ENCODE data around the gene CYP1A2.
A peak's percentile ranks its signal among the peaks of the same experiment; 100 is the strongest.

CYP1A2 gene

DNA sequence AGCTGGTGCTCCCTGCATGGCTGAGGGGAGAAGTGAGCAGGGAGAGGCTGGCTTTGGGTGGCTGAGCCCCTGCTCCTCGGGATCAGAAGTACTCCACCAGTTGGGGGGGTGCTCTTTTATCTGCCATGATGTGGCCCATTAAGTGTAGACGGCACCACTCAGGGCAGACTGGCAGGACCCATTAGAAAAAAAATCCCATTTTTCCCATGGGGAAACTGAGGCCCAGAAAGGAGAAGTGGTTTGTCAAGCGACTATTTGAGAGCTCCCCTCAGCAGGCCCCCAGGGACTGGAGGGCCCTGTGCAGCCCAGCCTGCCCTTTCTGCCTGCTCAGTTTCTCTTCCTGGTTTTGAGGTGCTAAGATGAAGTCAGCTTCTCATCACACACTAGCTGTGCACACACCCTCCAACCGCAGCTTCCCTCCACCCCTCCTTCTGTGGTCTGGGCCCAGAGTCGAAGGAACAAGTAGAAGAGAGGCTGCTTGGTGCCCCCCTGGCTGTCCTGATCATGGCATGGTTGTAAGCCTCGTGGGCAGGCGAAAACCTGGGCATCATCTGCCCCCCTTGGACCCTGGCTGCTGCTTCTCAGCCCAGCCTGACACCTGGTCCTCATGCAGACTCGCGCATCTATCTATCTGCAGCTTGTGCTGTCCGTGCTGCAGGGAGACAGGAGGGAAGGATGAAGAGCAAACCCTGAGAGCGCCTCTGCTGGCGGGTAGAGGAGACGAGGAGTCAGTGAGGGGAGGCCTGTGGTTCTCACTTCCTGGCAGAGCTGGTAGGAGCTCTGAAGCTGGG, 38.8 kb downstream of the CYP1A2 start:
- no peaks in the 10 kb centered on the region for H3K9me3 ChIP-seq (ENCODE audit: control insufficient read depth in 5 of 5, low read length in 5 of 5)
- H3K4me3 ChIP-seq (ENCODE audit: low read depth in 1 of 5, low read length in 5 of 5), result peak overlapping the region in 2 of 5 donors; percentile 26 to 38
- H3K27ac ChIP-seq (ENCODE audit: low read depth, low read length), result no peak overlapping the region
- H3K9ac ChIP-seq (ENCODE audit: low read length in 5 of 5), result peak overlapping the region in 2 of 5 donors; percentile 41 to 54
- no peaks in the 10 kb centered on the region for H3K27me3 ChIP-seq (ENCODE audit: control insufficient read depth in 5 of 5, insufficient read depth in 4 of 5, low read length in 5 of 5)
- peaks cover 0 to 2% (median 0%) of the 10 kb centered on the region in 5 donors for H3K36me3 ChIP-seq (ENCODE audit: control insufficient read depth in 5 of 5, insufficient read depth in 5 of 5, low read length in 5 of 5)
- peaks cover 37 to 99% (median 96%) of the 10 kb centered on the region in 5 donors for H3K4me1 ChIP-seq (ENCODE audit: control insufficient read depth in 5 of 5, insufficient read depth in 5 of 5, low read length in 5 of 5)

DNA sequence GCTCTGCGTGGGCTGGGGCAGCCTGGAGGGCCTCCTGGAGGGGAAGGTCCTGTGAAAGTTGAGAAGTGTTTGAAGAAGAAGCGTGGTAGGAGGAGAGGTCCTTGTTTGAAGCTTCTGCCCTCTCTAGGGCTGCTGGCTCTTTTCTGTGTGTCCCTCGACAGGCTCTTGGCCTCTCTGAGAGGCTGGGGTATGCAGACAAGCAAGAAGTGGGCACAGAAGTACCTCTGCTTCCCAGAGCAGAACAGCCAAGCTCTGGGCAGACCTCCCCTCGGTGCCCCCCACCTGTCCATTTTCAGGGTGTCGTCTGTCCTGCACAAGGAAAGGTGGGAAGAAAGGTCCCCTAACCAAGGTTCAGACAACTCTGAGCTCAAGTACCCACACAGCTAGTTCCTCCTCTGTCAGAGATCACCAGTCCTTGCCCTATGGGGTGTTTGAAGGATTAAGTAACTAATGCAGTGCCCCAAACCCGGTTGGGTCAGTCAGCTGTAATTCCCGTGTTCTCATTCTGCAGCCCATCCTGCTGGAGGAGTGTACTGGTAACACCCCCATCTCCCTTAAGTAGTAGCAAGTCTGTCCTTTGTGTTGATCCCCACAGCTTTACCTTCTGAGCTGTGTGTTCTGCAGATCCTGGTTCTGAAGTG, 39.5 kb downstream of the CYP1A2 start:
- H3K36me3 ChIP-seq (ENCODE audit: control insufficient read depth in 5 of 5, insufficient read depth in 5 of 5, low read length in 5 of 5), result peaks cover 0 to 2% (median 0%) of the 10 kb centered on the region in 5 donors
- no peak overlapping the region for H3K27ac ChIP-seq (ENCODE audit: low read depth, low read length)
- H3K9ac ChIP-seq (ENCODE audit: low read length in 5 of 5), result no peak overlapping the region
- H3K27me3 ChIP-seq (ENCODE audit: control insufficient read depth in 5 of 5, insufficient read depth in 4 of 5, low read length in 5 of 5), result no peaks in the 10 kb centered on the region
- H3K9me3 ChIP-seq (ENCODE audit: control insufficient read depth in 5 of 5, low read length in 5 of 5), result no peaks in the 10 kb centered on the region
- peak overlapping the region in 4 of 5 donors; percentile 8 to 38 (median 22) for H3K4me3 ChIP-seq (ENCODE audit: low read depth in 1 of 5, low read length in 5 of 5)
- H3K4me1 ChIP-seq (ENCODE audit: control insufficient read depth in 5 of 5, insufficient read depth in 5 of 5, low read length in 5 of 5), result peaks cover 33 to 99% (median 97%) of the 10 kb centered on the region in 5 donors

DNA sequence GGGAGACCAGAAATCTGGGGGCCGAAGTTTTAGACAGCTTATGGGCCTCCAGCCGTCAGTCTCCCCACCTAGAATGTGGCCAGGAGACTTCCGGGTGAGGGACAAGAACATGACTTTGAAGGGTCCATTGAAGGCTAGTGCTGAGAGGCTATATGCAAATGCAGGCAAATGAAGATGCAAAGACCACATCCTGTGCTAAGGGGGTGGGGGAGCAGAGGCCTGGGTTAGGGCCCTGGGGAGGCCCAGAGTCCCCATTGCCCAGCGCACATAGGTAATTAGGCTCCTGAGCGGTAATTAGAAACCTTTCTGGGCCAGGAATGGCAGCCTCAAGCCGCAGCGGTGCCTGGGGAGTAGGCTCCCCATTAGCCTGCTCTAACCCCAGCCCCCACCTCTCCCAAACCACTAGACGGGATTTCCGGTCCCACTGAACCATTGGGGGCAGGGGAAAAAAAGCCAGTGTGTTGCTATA, 40.1 kb downstream of the CYP1A2 start:
- Histone ChIP-seq H3K36me3 (ENCODE audit: control insufficient read depth in 5 of 5, insufficient read depth in 5 of 5, low read length in 5 of 5) (peaks cover 0 to 2% (median 0%) of the 10 kb centered on the region in 5 donors), H3K27me3 (ENCODE audit: control insufficient read depth in 5 of 5, insufficient read depth in 4 of 5, low read length in 5 of 5) (no peaks in the 10 kb centered on the region), H3K4me3 (ENCODE audit: low read depth in 1 of 5, low read length in 5 of 5) (peak overlapping the region in 2 of 5 donors; percentile 7 to 35), H3K4me1 (ENCODE audit: control insufficient read depth in 5 of 5, insufficient read depth in 5 of 5, low read length in 5 of 5) (peaks cover 30 to 97% (median 95%) of the 10 kb centered on the region in 5 donors), H3K27ac (ENCODE audit: low read depth, low read length) (no peak overlapping the region), H3K9me3 (ENCODE audit: control insufficient read depth in 5 of 5, low read length in 5 of 5) (no peaks in the 10 kb centered on the region), H3K9ac (ENCODE audit: low read length in 5 of 5) (peak overlapping the region in 1 of 5 donors; percentile 5)

DNA sequence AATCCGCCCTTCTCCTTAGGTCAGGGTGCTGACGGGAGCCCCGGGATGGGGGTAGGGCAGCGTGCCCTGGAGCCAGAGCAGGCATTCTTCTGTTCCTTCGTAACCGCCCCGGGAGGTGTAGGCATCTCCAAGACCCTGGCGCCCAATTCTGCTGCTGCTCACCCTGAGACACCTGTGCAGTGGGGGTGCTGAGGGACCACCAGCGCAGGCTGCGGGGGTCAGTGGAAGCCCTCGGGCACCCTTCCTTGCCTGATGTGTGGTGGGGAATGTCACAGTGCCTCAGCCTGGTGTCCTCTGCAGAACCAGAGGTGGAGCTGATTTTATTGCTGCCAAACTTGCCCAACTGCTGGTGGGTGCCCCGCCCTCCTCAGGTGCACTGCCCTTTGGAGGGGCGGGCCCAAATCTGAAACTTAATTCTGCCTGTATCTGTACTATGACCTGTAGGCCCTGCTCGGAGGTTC, 40.6 kb downstream of the CYP1A2 start:
- peak overlapping the region in 2 of 5 donors; percentile 5 to 59 for H3K9ac ChIP-seq (ENCODE audit: low read length in 5 of 5)
- H3K4me1 ChIP-seq (ENCODE audit: control insufficient read depth in 5 of 5, insufficient read depth in 5 of 5, low read length in 5 of 5), result peaks cover 27 to 92% (median 90%) of the 10 kb centered on the region in 5 donors
- H3K36me3 ChIP-seq (ENCODE audit: control insufficient read depth in 5 of 5, insufficient read depth in 5 of 5, low read length in 5 of 5), result peaks cover 0 to 2% (median 0%) of the 10 kb centered on the region in 5 donors
- H3K27ac ChIP-seq (ENCODE audit: low read depth, low read length), result no peak overlapping the region
- peak overlapping the region in 3 of 5 donors; percentile 7 to 35 (median 8) for H3K4me3 ChIP-seq (ENCODE audit: low read depth in 1 of 5, low read length in 5 of 5)
- no peaks in the 10 kb centered on the region for H3K27me3 ChIP-seq (ENCODE audit: control insufficient read depth in 5 of 5, insufficient read depth in 4 of 5, low read length in 5 of 5)
- no peaks in the 10 kb centered on the region for H3K9me3 ChIP-seq (ENCODE audit: control insufficient read depth in 5 of 5, low read length in 5 of 5)

DNA sequence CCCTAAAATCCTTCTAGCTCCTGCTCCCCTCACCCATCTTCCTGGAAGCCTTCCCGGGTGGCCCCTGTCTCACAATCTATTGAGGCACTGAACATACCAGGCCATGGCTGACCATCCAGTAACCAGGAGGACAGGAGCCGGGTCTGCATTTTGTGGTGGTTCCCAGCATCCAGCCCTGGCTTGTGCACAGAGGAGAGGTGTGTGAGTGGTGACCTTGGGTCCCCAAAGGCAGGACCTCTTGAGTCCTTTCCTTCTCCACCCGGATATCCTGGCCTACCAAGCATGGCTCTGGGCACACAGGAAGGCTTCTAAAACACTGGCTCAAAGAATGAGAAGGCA, 41.1 kb downstream of the CYP1A2 start:
- Histone ChIP-seq H3K36me3 (ENCODE audit: control insufficient read depth in 5 of 5, insufficient read depth in 5 of 5, low read length in 5 of 5) (peaks cover 0 to 3% (median 0%) of the 10 kb centered on the region in 5 donors), H3K27me3 (ENCODE audit: control insufficient read depth in 5 of 5, insufficient read depth in 4 of 5, low read length in 5 of 5) (no peaks in the 10 kb centered on the region), H3K4me3 (ENCODE audit: low read depth in 1 of 5, low read length in 5 of 5) (peak overlapping the region in 3 of 5 donors; percentile 7 to 45 (median 8)), H3K27ac (ENCODE audit: low read depth, low read length) (peak overlapping the region; percentile 17), H3K9me3 (ENCODE audit: control insufficient read depth in 5 of 5, low read length in 5 of 5) (no peaks in the 10 kb centered on the region), H3K9ac (ENCODE audit: low read length in 5 of 5) (peak overlapping the region; percentile 17 to 63 (median 49)), H3K4me1 (ENCODE audit: control insufficient read depth in 5 of 5, insufficient read depth in 5 of 5, low read length in 5 of 5) (peaks cover 27 to 89% (median 85%) of the 10 kb centered on the region in 5 donors)

DNA sequence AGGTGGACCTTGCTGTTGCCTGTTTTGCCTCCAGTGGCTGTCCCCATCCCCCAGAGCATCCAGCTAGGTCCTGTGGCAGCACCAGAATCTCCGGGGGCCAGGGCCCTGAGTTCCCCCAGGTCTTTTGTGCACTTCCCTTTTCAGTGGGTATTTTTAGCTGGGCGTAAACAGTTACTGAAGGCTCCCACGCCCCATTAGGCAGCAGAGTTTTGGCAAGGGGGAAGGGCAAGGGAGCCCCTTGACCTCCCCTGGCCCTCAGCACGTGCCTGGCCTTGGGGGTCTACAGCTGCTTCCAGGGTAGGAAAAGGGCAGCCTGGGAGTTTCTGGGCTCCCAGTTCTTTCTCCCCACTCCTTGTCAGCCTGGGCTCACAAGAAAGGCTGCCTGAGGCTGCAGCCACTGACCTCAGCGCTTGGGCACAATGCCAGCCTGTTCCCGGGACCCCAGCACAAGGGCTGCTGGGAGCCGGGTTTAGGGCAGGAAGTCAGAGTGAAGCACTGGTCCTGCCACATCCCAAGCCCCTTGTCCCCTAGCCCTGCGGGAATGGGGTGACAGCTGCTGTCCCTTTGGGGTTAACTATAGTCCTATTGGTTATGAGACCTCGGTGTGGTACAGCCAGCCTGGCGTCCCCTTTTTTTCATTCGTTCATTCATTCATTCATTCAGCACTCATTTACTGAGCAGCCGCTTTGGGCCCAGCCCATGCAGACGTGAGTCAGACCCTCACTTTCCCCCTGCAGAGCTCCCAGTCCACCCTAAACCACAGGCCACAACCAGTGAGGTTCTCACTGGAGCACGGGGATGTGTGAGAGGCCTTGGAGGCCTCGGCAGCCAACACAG, 41.7 kb downstream of the CYP1A2 start:
- Histone ChIP-seq H3K27ac (ENCODE audit: low read depth, low read length) (peak overlapping the region; percentile 17), H3K9me3 (ENCODE audit: control insufficient read depth in 5 of 5, low read length in 5 of 5) (no peaks in the 10 kb centered on the region), H3K4me3 (ENCODE audit: low read depth in 1 of 5, low read length in 5 of 5) (peak overlapping the region in 3 of 5 donors; percentile 3 to 45 (median 8))

DNA sequence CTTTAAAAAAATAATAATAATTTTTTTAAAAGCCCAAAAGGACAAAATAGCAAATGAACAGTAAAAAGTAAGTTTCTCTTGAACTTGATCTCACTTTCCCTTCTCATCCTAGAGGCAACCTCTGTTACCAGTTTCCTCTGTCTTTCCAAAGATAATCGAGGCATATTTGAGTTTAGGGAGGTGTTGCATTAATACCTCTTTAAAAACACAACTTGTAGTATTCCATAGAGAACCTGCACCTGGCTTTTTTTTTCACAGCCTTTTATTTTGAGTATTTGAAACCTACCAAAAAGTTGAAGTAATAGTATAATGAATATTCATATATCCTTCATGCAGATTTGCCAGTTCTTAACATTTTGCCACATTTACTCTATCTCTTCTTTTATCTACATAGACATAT, 42.4 kb downstream of the CYP1A2 start:
- Histone ChIP-seq H3K27me3 (ENCODE audit: control insufficient read depth in 5 of 5, insufficient read depth in 4 of 5, low read length in 5 of 5) (no peaks in the 10 kb centered on the region), H3K4me3 (ENCODE audit: low read depth in 1 of 5, low read length in 5 of 5) (no peak overlapping the region), H3K9ac (ENCODE audit: low read length in 5 of 5) (no peak overlapping the region), H3K36me3 (ENCODE audit: control insufficient read depth in 5 of 5, insufficient read depth in 5 of 5, low read length in 5 of 5) (peaks cover 0 to 8% (median 2%) of the 10 kb centered on the region in 5 donors), H3K27ac (ENCODE audit: low read depth, low read length) (no peak overlapping the region), H3K9me3 (ENCODE audit: control insufficient read depth in 5 of 5, low read length in 5 of 5) (no peaks in the 10 kb centered on the region), H3K4me1 (ENCODE audit: control insufficient read depth in 5 of 5, insufficient read depth in 5 of 5, low read length in 5 of 5) (peaks cover 23 to 80% (median 73%) of the 10 kb centered on the region in 5 donors)

More for the DNA sequence above, 41.7 kb downstream of the CYP1A2 start:
- peaks cover 27 to 87% (median 79%) of the 10 kb centered on the region in 5 donors for H3K4me1 ChIP-seq (ENCODE audit: control insufficient read depth in 5 of 5, insufficient read depth in 5 of 5, low read length in 5 of 5)
- peaks cover 0 to 8% (median 1%) of the 10 kb centered on the region in 5 donors for H3K36me3 ChIP-seq (ENCODE audit: control insufficient read depth in 5 of 5, insufficient read depth in 5 of 5, low read length in 5 of 5)
- H3K9ac ChIP-seq (ENCODE audit: low read length in 5 of 5), result peak overlapping the region; percentile 17 to 63 (median 49)
- H3K27me3 ChIP-seq (ENCODE audit: control insufficient read depth in 5 of 5, insufficient read depth in 4 of 5, low read length in 5 of 5), result no peaks in the 10 kb centered on the region

DNA sequence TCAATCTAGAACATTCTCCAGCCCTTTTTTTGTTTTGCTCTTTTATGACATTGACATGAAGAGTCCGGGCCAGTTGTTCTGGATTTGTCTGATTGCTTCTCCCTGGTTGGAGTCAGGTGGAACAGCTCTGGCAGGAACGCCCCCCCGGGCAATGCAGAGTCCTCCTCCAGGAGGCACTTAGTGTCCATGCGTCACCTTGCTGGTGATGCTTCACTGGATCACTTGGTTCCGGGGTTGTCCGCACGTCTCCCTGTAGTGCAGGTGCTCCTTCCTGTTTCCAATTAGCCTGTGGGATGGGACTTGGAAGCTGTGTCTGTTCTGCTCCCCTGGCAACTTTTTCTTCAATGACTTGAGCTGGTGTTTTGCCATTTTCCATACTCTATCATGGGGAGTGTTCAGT, 43.0 kb downstream of the CYP1A2 start:
- Histone ChIP-seq H3K9ac (ENCODE audit: low read length in 5 of 5) (no peak overlapping the region), H3K27ac (ENCODE audit: low read depth, low read length) (no peak overlapping the region), H3K27me3 (ENCODE audit: control insufficient read depth in 5 of 5, insufficient read depth in 4 of 5, low read length in 5 of 5) (no peaks in the 10 kb centered on the region), H3K4me1 (ENCODE audit: control insufficient read depth in 5 of 5, insufficient read depth in 5 of 5, low read length in 5 of 5) (peaks cover 21 to 73% (median 66%) of the 10 kb centered on the region in 5 donors), H3K4me3 (ENCODE audit: low read depth in 1 of 5, low read length in 5 of 5) (no peak overlapping the region), H3K36me3 (ENCODE audit: control insufficient read depth in 5 of 5, insufficient read depth in 5 of 5, low read length in 5 of 5) (peaks cover 0 to 11% (median 2%) of the 10 kb centered on the region in 5 donors), H3K9me3 (ENCODE audit: control insufficient read depth in 5 of 5, low read length in 5 of 5) (no peaks in the 10 kb centered on the region)

DNA sequence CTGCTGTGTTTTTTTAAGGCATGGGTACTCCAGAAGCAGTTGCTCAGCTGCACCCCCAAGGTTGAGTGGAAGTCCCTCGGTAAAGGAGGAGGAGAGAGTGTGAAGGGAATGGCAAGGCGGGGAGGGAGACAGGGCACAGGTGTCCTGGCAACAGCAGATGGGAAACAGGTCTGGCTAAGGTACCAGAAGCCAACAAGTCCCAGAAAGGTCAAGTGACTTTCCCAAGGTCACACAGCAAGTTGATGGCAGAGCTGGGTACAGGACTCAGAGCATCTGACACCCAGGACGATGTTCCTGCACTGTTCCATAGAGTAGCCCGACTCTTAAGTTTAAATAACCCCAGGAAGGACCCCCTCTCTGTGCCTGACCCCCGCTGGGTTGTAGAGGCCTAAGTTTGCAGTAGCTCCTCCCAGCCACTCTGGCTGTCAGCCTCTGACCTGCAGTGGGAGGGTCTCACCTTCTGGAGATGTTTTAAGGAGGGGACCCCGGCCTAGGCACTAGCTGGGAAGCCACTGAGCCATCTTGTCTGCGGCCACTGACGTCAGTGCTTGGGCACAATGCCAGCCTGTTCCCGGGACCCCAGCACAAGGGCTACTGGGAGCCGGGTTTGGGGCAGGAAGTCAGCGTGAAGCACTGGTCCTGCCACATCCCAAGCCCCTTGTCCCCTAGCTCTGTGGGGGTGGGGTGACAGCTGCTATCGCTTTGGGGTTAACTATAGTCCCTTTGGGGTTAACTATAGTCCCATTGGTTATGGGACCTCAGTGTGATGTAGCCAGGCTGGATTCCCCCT, 43.8 kb downstream of the CYP1A2 start:
- H3K4me1 ChIP-seq (ENCODE audit: control insufficient read depth in 5 of 5, insufficient read depth in 5 of 5, low read length in 5 of 5), result peaks cover 19 to 65% (median 59%) of the 10 kb centered on the region in 5 donors
- H3K9me3 ChIP-seq (ENCODE audit: control insufficient read depth in 5 of 5, low read length in 5 of 5), result no peaks in the 10 kb centered on the region
- H3K4me3 ChIP-seq (ENCODE audit: low read depth in 1 of 5, low read length in 5 of 5), result no peak overlapping the region
- no peaks in the 10 kb centered on the region for H3K27me3 ChIP-seq (ENCODE audit: control insufficient read depth in 5 of 5, insufficient read depth in 4 of 5, low read length in 5 of 5)
- H3K36me3 ChIP-seq (ENCODE audit: control insufficient read depth in 5 of 5, insufficient read depth in 5 of 5, low read length in 5 of 5), result peaks cover 0 to 11% (median 2%) of the 10 kb centered on the region in 5 donors
- peak overlapping the region in 2 of 5 donors; percentile 28 to 48 for H3K9ac ChIP-seq (ENCODE audit: low read length in 5 of 5)
- H3K27ac ChIP-seq (ENCODE audit: low read depth, low read length), result no peak overlapping the region

Data from subcutaneous abdominal adipose tissue (tissue), 5 donors.